SU-DHL-6 (cell line): Measurements from ENCODE around the gene REC114.

Experiments
- EZH2phosphoT487 ChIP-seq: fragments of 200-600 bp; sonication (generic), shearing (Covaris generic); conservative IDR thresholded peaks from 2 replicates; pipeline ENCODE4 v1.6.1; 2018; ENCODE audit warnings: mild to moderate bottlenecking, antibody characterized with exemption, low read length, moderate library complexity, mixed read lengths
- TF ChIP-seq, protein P1 (sequence below): fragments of 200-600 bp; sonication (generic); IDR thresholded peaks from one replicate; pipeline ENCODE4 v1.5.1; 2017; ENCODE audit warnings: antibody characterized with exemption, mild to moderate bottlenecking, low read length, moderate library complexity; ENCODE audit not compliant: insufficient read depth, poor library complexity, severe bottlenecking

GRCh38 chr15:73455876-73456275, 12.9 kb downstream of the REC114 start:
- TF ChIP-seq, protein P1, sequence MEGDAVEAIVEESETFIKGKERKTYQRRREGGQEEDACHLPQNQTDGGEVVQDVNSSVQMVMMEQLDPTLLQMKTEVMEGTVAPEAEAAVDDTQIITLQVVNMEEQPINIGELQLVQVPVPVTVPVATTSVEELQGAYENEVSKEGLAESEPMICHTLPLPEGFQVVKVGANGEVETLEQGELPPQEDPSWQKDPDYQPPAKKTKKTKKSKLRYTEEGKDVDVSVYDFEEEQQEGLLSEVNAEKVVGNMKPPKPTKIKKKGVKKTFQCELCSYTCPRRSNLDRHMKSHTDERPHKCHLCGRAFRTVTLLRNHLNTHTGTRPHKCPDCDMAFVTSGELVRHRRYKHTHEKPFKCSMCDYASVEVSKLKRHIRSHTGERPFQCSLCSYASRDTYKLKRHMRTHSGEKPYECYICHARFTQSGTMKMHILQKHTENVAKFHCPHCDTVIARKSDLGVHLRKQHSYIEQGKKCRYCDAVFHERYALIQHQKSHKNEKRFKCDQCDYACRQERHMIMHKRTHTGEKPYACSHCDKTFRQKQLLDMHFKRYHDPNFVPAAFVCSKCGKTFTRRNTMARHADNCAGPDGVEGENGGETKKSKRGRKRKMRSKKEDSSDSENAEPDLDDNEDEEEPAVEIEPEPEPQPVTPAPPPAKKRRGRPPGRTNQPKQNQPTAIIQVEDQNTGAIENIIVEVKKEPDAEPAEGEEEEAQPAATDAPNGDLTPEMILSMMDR, result no peak
- TF ChIP-seq EZH2phosphoT487, result no peak
